Activated CD4-positive, alpha-beta T cell treated with anti-CD3 and anti-CD28 coated beads, Interleukin-2, amount 10 ng/mL, durations not matched to agents 24 days and 14 days (primary cell): Measurements from ENCODE around the gene ZNF587. TPM values are rescaled to one million over a fixed set of nuclear protein-coding genes. Genes with fewer than 3 reads are reported as not detected.
"Not testable (repeated sequence)": the region's sequence is repeated elsewhere in the genome, so short reads cannot be mapped to it uniquely, and the experiment has no call there.

Experiments
- DNase-seq: peaks from one replicate; pipeline ENCODE4 v3.0.0; 2022
- H3K27ac Mint-ChIP-seq: one replicate; pipeline ENCODE4 v1.8.0; 2022; ENCODE audit warnings: mild to moderate bottlenecking, mixed read lengths
- H3K27me3 Mint-ChIP-seq: one replicate; pipeline ENCODE4 v1.8.0; 2022; ENCODE audit warnings: mixed read lengths
- H3K36me3 Mint-ChIP-seq: one replicate; pipeline ENCODE4 v1.8.0; 2022; ENCODE audit warnings: low read depth, mild to moderate bottlenecking, mixed read lengths
- H3K4me1 Mint-ChIP-seq: one replicate; pipeline ENCODE4 v1.8.0; 2021; ENCODE audit warnings: mixed read lengths
- H3K4me3 Mint-ChIP-seq: one replicate; pipeline ENCODE4 v1.8.0; 2022; ENCODE audit warnings: mild to moderate bottlenecking, moderate library complexity, mixed read lengths
- H3K9me3 Mint-ChIP-seq: one replicate; pipeline ENCODE4 v1.8.0; 2021; ENCODE audit warnings: mixed read lengths
- intact Hi-C: fragments of 100-400 bp; cut with micrococcal nuclease; formaldehyde crosslinking; loops from one replicate; pipeline ENCODE4 v1.15.1; 2023
- total RNA-seq: library from RNA; stranded (reverse); gene quantifications from 2 replicates; pipeline ENCODE4 v1.2.3, GENCODE V29; 2022

ZNF587 gene
- total RNA-seq, 1 donor from 2014 or later: 30.9 TPM

GRCh38 chr19:57815247-57816075 is 34.2 kb upstream of the ZNF587 start:
- Mint-ChIP-seq H3K27me3 (no peaks in the 10 kb centered on the region), H3K36me3 (peaks cover 27% of the 10 kb centered on the region), H3K4me3 (peak overlapping the region; percentile 96), H3K27ac (peak overlapping the region; percentile 90), H3K9me3 (no peaks in the 10 kb centered on the region), H3K4me1 (peaks cover 43% of the 10 kb centered on the region)
- intact Hi-C loops: loop anchor here (2.0 to 10.0 kb wide), 5 partner anchors 33 to 369 kb away; partner anchors contain the start of genes ZNF274, ZNF416, ZNF586 and ZNF587
- no peak for DNase-seq

GRCh38 chr19:57816652-57817051 is 33.0 kb upstream of the ZNF587 start:
- H3K4me1 Mint-ChIP-seq: peaks cover 48% of the 10 kb centered on the region
- no peaks in the 10 kb centered on the region for H3K9me3 Mint-ChIP-seq
- H3K27me3 Mint-ChIP-seq: no peaks in the 10 kb centered on the region
- H3K4me3 Mint-ChIP-seq: no peak overlapping the region
- peaks cover 28% of the 10 kb centered on the region for H3K36me3 Mint-ChIP-seq
- H3K27ac Mint-ChIP-seq: peak overlapping the region; percentile 7
- intact Hi-C loops: loop anchor here (10.0 kb wide), 2 partner anchors 242 to 368 kb away; partner anchors contain the start of genes ZNF274 and ZNF416
- no peak for DNase-seq

DNA sequence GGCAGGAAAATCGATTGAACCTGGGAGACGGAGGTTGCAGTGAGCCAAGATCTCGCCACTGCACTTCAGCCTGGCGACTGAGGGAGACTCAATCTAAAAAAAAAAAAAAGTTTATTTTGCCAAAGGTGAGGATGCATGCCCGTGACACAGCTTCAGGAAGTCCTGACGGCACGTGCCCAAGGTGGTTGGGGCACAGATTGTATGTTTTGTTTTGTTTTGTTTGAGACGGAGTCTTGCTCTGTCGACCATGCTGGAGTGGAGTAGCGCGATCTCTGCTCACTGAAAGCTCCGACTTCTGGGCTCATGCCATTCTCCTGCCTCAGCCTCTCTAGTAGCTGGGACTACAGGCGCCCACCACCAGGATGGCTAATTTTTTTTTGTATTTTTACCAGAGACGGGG is 31.7 kb upstream of the ZNF587 start:
- H3K4me3 Mint-ChIP-seq: peak overlapping the region; percentile 96
- intact Hi-C loops: loop anchor here (10.0 kb wide), 2 partner anchors 243 to 367 kb away; partner anchors contain the start of genes ZNF274 and ZNF416

GRCh38 chr19:57818378-57818777 is 31.3 kb upstream of the ZNF587 start:
- Mint-ChIP-seq H3K27me3 (no peaks in the 10 kb centered on the region), H3K4me1 (peaks cover 43% of the 10 kb centered on the region), H3K9me3 (peaks cover 3% of the 10 kb centered on the region), H3K4me3 (peak overlapping the region; percentile 96), H3K27ac (peak overlapping the region; percentile 51), H3K36me3 (peaks cover 32% of the 10 kb centered on the region)
- intact Hi-C loops: loop anchor here (10.0 kb wide), 2 partner anchors 244 to 366 kb away; partner anchors contain the start of genes ZNF274 and ZNF416
- no peak for DNase-seq

More for the DNA sequence above, 31.7 kb upstream of the ZNF587 start:
- DNase-seq: no peak
- Mint-ChIP-seq H3K27me3 (no peaks in the 10 kb centered on the region), H3K4me1 (peaks cover 45% of the 10 kb centered on the region), H3K36me3 (peaks cover 30% of the 10 kb centered on the region), H3K9me3 (peaks cover 3% of the 10 kb centered on the region), H3K27ac (no peak overlapping the region)

- peak; percentile 94 for DNase-seq
- Mint-ChIP-seq H3K9me3 (peaks cover 3% of the 10 kb centered on the region), H3K4me1 (peaks cover 45% of the 10 kb centered on the region), H3K27me3 (no peaks in the 10 kb centered on the region), H3K36me3 (peaks cover 44% of the 10 kb centered on the region), H3K27ac (peak overlapping the region; percentile 99), H3K4me3 (peak overlapping the region; percentile 96)
- intact Hi-C loops: loop anchor here (10.0 kb wide), 2 partner anchors 245 to 365 kb away; partner anchors contain the start of genes ZNF274 and ZNF416
Observed at GRCh38 chr19:57819475-57820148, 30.0 kb upstream of the ZNF587 start.

- H3K27me3 Mint-ChIP-seq: no peaks in the 10 kb centered on the region
- H3K9me3 Mint-ChIP-seq: peaks cover 3% of the 10 kb centered on the region
- H3K36me3 Mint-ChIP-seq: peaks cover 51% of the 10 kb centered on the region
- H3K4me1 Mint-ChIP-seq: peaks cover 38% of the 10 kb centered on the region
- peak overlapping the region; percentile 96 for H3K4me3 Mint-ChIP-seq
- no peak for DNase-seq
- H3K27ac Mint-ChIP-seq: peak overlapping the region; percentile 99
- intact Hi-C loops: no loop called here
Observed at GRCh38 chr19:57820599-57820998, 29.1 kb upstream of the ZNF587 start.

GRCh38 chr19:57821095-57821494 is 28.6 kb upstream of the ZNF587 start:
- H3K27me3 Mint-ChIP-seq, H3K9me3 Mint-ChIP-seq, DNase-seq, intact Hi-C loops: not testable (repeated sequence)
- H3K27ac Mint-ChIP-seq: peak overlapping the region; percentile 31
- H3K4me3 Mint-ChIP-seq: peak overlapping the region; percentile 96
- peaks cover 36% of the 10 kb centered on the region for H3K4me1 Mint-ChIP-seq
- peaks cover 56% of the 10 kb centered on the region for H3K36me3 Mint-ChIP-seq

GRCh38 chr19:57821501-57821900 is 28.2 kb upstream of the ZNF587 start:
- intact Hi-C loops, DNase-seq, H3K27me3 Mint-ChIP-seq, H3K27ac Mint-ChIP-seq, H3K9me3 Mint-ChIP-seq: not testable (repeated sequence)
- H3K36me3 Mint-ChIP-seq: peaks cover 60% of the 10 kb centered on the region
- H3K4me3 Mint-ChIP-seq: peak overlapping the region; percentile 96
- H3K4me1 Mint-ChIP-seq: peaks cover 33% of the 10 kb centered on the region

DNA sequence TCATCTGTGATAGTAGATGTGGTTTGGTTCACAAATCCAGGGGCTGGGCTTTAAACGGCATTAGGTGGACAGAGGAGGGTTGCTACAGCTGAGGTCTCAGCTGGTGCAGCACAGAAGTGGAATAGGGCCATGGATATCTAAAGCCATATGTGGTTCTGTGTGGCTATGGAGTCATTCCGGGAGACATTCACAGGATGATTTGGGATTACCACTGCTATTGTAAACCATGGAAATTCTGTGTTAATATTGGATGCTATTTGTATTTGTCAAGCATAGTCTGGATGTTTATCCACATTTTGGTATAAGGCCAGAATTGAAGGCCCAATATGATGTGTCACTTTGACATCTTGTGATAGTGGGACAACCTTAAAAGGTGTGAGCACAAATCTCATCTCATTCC is 26.5 kb upstream of the ZNF587 start:
- H3K4me3 Mint-ChIP-seq, H3K27ac Mint-ChIP-seq, intact Hi-C loops, H3K27me3 Mint-ChIP-seq, DNase-seq, H3K9me3 Mint-ChIP-seq: not testable (repeated sequence)
- Mint-ChIP-seq H3K4me1 (peaks cover 38% of the 10 kb centered on the region), H3K36me3 (peaks cover 70% of the 10 kb centered on the region)

GRCh38 chr19:57823608-57824007 is 26.1 kb upstream of the ZNF587 start:
- H3K27me3 Mint-ChIP-seq, intact Hi-C loops: not testable (repeated sequence)

DNA sequence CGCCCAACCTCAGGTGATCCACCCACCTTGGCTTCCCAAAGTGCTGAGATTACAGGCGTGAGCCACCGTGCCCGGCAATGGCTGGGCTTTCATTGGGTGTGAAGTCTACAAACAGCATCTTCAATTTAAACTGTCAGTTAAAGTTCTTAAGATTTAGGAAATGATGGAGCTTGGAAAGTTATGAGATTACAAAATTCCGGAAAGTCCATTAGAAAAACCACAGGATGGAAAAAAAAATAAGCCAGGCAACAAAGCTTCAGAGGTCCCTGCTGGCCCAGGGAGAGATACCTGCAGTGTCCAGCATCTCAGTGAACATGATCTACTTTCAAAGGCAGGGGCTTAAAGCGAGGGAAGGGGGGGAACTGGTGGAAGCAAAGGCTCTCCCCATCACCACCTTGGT is 24.1 kb upstream of the ZNF587 start:
- intact Hi-C loops: no loop called here
- H3K27ac Mint-ChIP-seq: no peak overlapping the region
- DNase-seq: no peak
- peaks cover 3% of the 10 kb centered on the region for H3K9me3 Mint-ChIP-seq
- H3K4me1 Mint-ChIP-seq: peaks cover 30% of the 10 kb centered on the region
- no peak overlapping the region for H3K4me3 Mint-ChIP-seq
- no peaks in the 10 kb centered on the region for H3K27me3 Mint-ChIP-seq
- peaks cover 78% of the 10 kb centered on the region for H3K36me3 Mint-ChIP-seq

More at GRCh38 chr19:57823608-57824007, 26.1 kb upstream of the ZNF587 start:
- H3K27ac Mint-ChIP-seq, DNase-seq, H3K4me3 Mint-ChIP-seq, H3K9me3 Mint-ChIP-seq: not testable (repeated sequence)
- peaks cover 34% of the 10 kb centered on the region for H3K4me1 Mint-ChIP-seq
- H3K36me3 Mint-ChIP-seq: peaks cover 70% of the 10 kb centered on the region

- Mint-ChIP-seq H3K9me3 (no peaks in the 10 kb centered on the region), H3K4me1 (peaks cover 12% of the 10 kb centered on the region), H3K27me3 (no peaks in the 10 kb centered on the region), H3K4me3 (no peak overlapping the region), H3K36me3 (peaks cover 59% of the 10 kb centered on the region), H3K27ac (no peak overlapping the region)
- DNase-seq: no peak
- intact Hi-C loops: no loop called here
Observed at GRCh38 chr19:57829316-57829715, 20.3 kb upstream of the ZNF587 start.

GRCh38 chr19:57830071-57830602 is 19.5 kb upstream of the ZNF587 start, which contains the start of gene ZNF587B:
Gene ZNF587B (plus strand): TSS chr19:57830299. CDS start chr19:57830529, 230 bp downstream.
- Mint-ChIP-seq H3K9me3 (no peaks in the 10 kb centered on the region), H3K4me3 (no peak within 1 kb of the TSS), H3K4me1 (peaks cover 9% of the 10 kb centered on the region), H3K27ac (no peak within 1 kb of the TSS), H3K27me3 (no peaks in the 10 kb centered on the region), H3K36me3 (peaks cover 54% of the 10 kb centered on the region)
- intact Hi-C loops: no loop called here
- peak; percentile 71 for DNase-seq
